GM20431 (cell line): ENCODE data around the gene C1orf146.
"Not testable (repeated sequence)": the region's sequence is repeated elsewhere in the genome, so short reads cannot be mapped to it uniquely, and the experiment has no call there.

Experiments
- in situ Hi-C: fragments of 300-500 bp; cut with MseI, MboI; formaldehyde crosslinking; loops from one replicate; pipeline ENCODE4 v1.15.0; 2020; ENCODE audit warnings: low sequenced_read_pairs; ENCODE audit not compliant: unreplicated experiment

The C1orf146 gene

GRCh38 chr1:92217721-92218120 is at the start of gene C1orf146:
Gene C1orf146, plus strand, starts transcription at chr1:92217915. Its CDS starts 13,506 bp downstream, at chr1:92231421.
- in situ Hi-C loops = no loop called here

GRCh38 chr1:92168657-92169056 is 49.1 kb upstream of the C1orf146 start:
- in situ Hi-C loops = no loop called here

GRCh38 chr1:92169214-92170005 is 48.3 kb upstream of the C1orf146 start:
- in situ Hi-C loops = no loop called here

- in situ Hi-C loops = no loop called here
These were observed 33.1 kb upstream of the C1orf146 start for GRCh38 chr1:92184632-92185031.

GRCh38 chr1:92186081-92186480 is 31.6 kb upstream of the C1orf146 start:
- in situ Hi-C loops = no loop called here

GRCh38 chr1:92188436-92189255 is 29.1 kb upstream of the C1orf146 start:
- in situ Hi-C loops = no loop called here

GRCh38 chr1:92191726-92192125 is 26.0 kb upstream of the C1orf146 start:
- in situ Hi-C loops = no loop called here

- in situ Hi-C loops = no loop called here
These were observed 25.5 kb upstream of the C1orf146 start for GRCh38 chr1:92192246-92192645.

GRCh38 chr1:92194511-92194910 is 23.2 kb upstream of the C1orf146 start:
- in situ Hi-C loops = no loop called here

GRCh38 chr1:92201973-92202372 is 15.7 kb upstream of the C1orf146 start:
- in situ Hi-C loops = no loop called here

- in situ Hi-C loops = no loop called here
These were observed 14.6 kb upstream of the C1orf146 start for GRCh38 chr1:92203105-92203504.

- in situ Hi-C loops = no loop called here
These were observed 7.0 kb upstream of the C1orf146 start for GRCh38 chr1:92210701-92211100.

- in situ Hi-C loops = no loop called here
These were observed 6.5 kb upstream of the C1orf146 start for GRCh38 chr1:92211166-92211565.

GRCh38 chr1:92218559-92218958 is 844 bp downstream of the C1orf146 start:
- in situ Hi-C loops = no loop called here

- in situ Hi-C loops = no loop called here
These were observed 1.3 kb downstream of the C1orf146 start for GRCh38 chr1:92219028-92219427.

- in situ Hi-C loops = no loop called here
These were observed 10.7 kb downstream of the C1orf146 start for GRCh38 chr1:92228401-92228800.

- in situ Hi-C loops = no loop called here
These were observed 13.0 kb downstream of the C1orf146 start for GRCh38 chr1:92230736-92231135.

- in situ Hi-C loops = no loop called here
These were observed 22.3 kb downstream of the C1orf146 start for GRCh38 chr1:92240034-92240433.

- in situ Hi-C loops = no loop called here
These were observed 26.7 kb downstream of the C1orf146 start for GRCh38 chr1:92244376-92244775.

GRCh38 chr1:92254714-92255113 is 37.0 kb downstream of the C1orf146 start:
- in situ Hi-C loops = not testable (repeated sequence)

- in situ Hi-C loops = no loop called here
These were observed 41.6 kb downstream of the C1orf146 start for GRCh38 chr1:92259350-92259749.
